PC-9 (cell line): ENCODE results near the gene KCNH6. TPM values are rescaled to one million over a fixed set of nuclear protein-coding genes. Genes with fewer than 3 reads are reported as not detected.

Source experiments
- BruUV-seq: library from RNA; stranded (reverse); fragments of 400-500 nt; replicated peaks from 2 replicates; lab custom pipeline; 2021; lab: Mats Ljungman, UMichigan
- CTCF ChIA-PET: fragments of 300-600 bp; sonication (Branson Sonifier 250); formaldehyde crosslinking; loops from one replicate; lab custom pipeline; 2022; ENCODE audit warnings: antibody characterized with exemption; lab: Charles Lee
- POLR2A ChIA-PET: fragments of 300-600 bp; sonication (Branson Sonifier 250); formaldehyde crosslinking; loops from one replicate; lab custom pipeline; 2022; ENCODE audit warnings: antibody characterized with exemption; ENCODE audit not compliant: unreplicated experiment; lab: Charles Lee
- DNase-seq, 2 experiments: peaks; one replicate each; pipeline versions ENCODE4 v3.0.0 to v3.0.0-alpha.2; 2015 to 2022; ENCODE audit warnings: mixed read lengths in 1 of 2
- H2AFZ ChIP-seq: fragments of 200-600 bp; sonication (generic); 2 replicates; pipeline ENCODE4 v1.8.1; 2017; ENCODE audit warnings: antibody characterized with exemption
- H3F3A ChIP-seq: fragments of 200-600 bp; sonication (generic); 2 replicates; pipeline ENCODE4 v1.8.1; 2017; ENCODE audit warnings: antibody characterized with exemption, mild to moderate bottlenecking, low read depth; ENCODE audit not compliant: insufficient read depth
- H3K27ac ChIP-seq: fragments of 200-600 bp; sonication (generic); 2 replicates; pipeline ENCODE4 v1.6.1; 2016; ENCODE audit warnings: mixed run types
- H3K27me3 ChIP-seq: fragments of 200-600 bp; sonication (generic); 2 replicates; pipeline ENCODE4 v1.6.1; 2016; ENCODE audit warnings: low read depth, mixed run types; ENCODE audit not compliant: insufficient read depth
- H3K36me3 ChIP-seq: fragments of 200-600 bp; sonication (generic); 2 replicates; pipeline ENCODE4 v1.6.1; 2016; ENCODE audit warnings: low read depth, mixed run types
- H3K4me1 ChIP-seq: fragments of 200-600 bp; sonication (generic); replicated peaks from 2 replicates; pipeline ENCODE4 v1.6.1; 2016; ENCODE audit warnings: mixed run types; ENCODE audit not compliant: insufficient read depth
- H3K4me2 ChIP-seq: fragments of 200-600 bp; sonication (generic); 2 replicates; pipeline ENCODE4 v1.6.1; 2017; ENCODE audit warnings: mixed run types
- H3K4me3 ChIP-seq: fragments of 200-600 bp; sonication (generic); 2 replicates; pipeline ENCODE4 v1.6.1; 2016; ENCODE audit warnings: mixed run types
- H3K79me2 ChIP-seq: fragments of 200-600 bp; sonication (generic); 2 replicates; pipeline ENCODE4 v1.6.1; 2017; ENCODE audit warnings: low read depth, mixed run types
- H3K9me2 ChIP-seq: fragments of 200-600 bp; sonication (generic); 2 replicates; pipeline ENCODE4 v1.8.1; 2017; ENCODE audit warnings: mild to moderate bottlenecking; ENCODE audit not compliant: insufficient read depth
- H3K9me3 ChIP-seq: fragments of 200-600 bp; sonication (generic); 2 replicates; pipeline ENCODE4 v1.8.1; 2016; ENCODE audit warnings: low read depth; ENCODE audit not compliant: insufficient read depth
- H4K20me1 ChIP-seq: fragments of 200-600 bp; sonication (generic); 2 replicates; pipeline ENCODE4 v1.8.1; 2017; ENCODE audit not compliant: insufficient read depth
- EZH2 ChIP-seq: fragments of 200-600 bp; sonication (generic); IDR thresholded peaks from 2 replicates; pipeline ENCODE4 v1.8.0; 2017; ENCODE audit warnings: antibody characterized with exemption, low read depth
- intact Hi-C: fragments of 100-400 bp; cut with micrococcal nuclease; formaldehyde crosslinking; loops from one replicate; pipeline ENCODE4 v1.10.0; 2022; ENCODE audit not compliant: unreplicated experiment
- total RNA-seq: library from RNA; stranded (reverse); gene quantifications from 2 replicates; pipeline ENCODE4 v1.2.3, GENCODE V29; 2021
- TF ChIP-seq, protein P1 (sequence below): fragments of 200-600 bp; sonication (generic); conservative IDR thresholded peaks from 2 replicates; pipeline ENCODE4 v1.6.1; 2017; ENCODE audit warnings: mixed run types, antibody characterized with exemption, mild to moderate bottlenecking, moderate library complexity

Gene KCNH6
- total RNA-seq, 1 experiment from 2014 or later = not detected

DNA sequence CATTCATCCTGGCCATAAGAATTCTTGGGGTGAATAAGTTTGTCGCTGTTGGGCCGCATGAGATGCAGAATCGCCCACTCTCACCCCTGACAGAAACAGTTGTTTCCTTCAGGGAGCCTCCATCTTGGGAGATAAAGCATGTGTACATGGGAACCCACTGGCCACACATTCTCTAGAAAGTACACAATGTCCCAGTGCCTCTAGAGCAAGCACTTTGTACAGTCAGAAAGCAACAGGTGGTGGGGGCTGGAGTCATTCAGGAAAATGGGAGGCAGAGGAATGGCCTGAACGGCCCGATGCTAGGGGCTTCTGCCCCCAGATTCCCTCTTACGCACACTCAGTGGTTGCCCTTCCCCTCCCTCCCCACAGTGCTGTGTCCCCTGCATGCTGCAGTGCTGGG lies 30.2 kb upstream of the KCNH6 start:
- no peaks in the 10 kb centered on the region for H3K9me3 ChIP-seq
- CTCF ChIA-PET = no interaction called here
- POLR2A ChIA-PET = no interaction called here
- H3K4me1 ChIP-seq = no peaks in the 10 kb centered on the region
- no peak overlapping the region for H3K27ac ChIP-seq
- H3K4me2 ChIP-seq = no peak overlapping the region
- no peaks in the 10 kb centered on the region for H3K36me3 ChIP-seq
- H3K9me2 ChIP-seq = no peaks in the 10 kb centered on the region
- no peak for DNase-seq
- H3F3A ChIP-seq = no peaks in the 10 kb centered on the region
- no peaks in the 10 kb centered on the region for H3K79me2 ChIP-seq
- intact Hi-C loops = no loop called here
- no peaks in the 10 kb centered on the region for H4K20me1 ChIP-seq
- no peak overlapping the region for H3K4me3 ChIP-seq
- no TSS peak for BruUV-seq
- TF ChIP-seq, protein P1, sequence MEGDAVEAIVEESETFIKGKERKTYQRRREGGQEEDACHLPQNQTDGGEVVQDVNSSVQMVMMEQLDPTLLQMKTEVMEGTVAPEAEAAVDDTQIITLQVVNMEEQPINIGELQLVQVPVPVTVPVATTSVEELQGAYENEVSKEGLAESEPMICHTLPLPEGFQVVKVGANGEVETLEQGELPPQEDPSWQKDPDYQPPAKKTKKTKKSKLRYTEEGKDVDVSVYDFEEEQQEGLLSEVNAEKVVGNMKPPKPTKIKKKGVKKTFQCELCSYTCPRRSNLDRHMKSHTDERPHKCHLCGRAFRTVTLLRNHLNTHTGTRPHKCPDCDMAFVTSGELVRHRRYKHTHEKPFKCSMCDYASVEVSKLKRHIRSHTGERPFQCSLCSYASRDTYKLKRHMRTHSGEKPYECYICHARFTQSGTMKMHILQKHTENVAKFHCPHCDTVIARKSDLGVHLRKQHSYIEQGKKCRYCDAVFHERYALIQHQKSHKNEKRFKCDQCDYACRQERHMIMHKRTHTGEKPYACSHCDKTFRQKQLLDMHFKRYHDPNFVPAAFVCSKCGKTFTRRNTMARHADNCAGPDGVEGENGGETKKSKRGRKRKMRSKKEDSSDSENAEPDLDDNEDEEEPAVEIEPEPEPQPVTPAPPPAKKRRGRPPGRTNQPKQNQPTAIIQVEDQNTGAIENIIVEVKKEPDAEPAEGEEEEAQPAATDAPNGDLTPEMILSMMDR = no peak
- no peak for TF ChIP-seq EZH2
- H3K27me3 ChIP-seq = peaks cover 69% of the 10 kb centered on the region
- no peak overlapping the region for H2AFZ ChIP-seq

DNA sequence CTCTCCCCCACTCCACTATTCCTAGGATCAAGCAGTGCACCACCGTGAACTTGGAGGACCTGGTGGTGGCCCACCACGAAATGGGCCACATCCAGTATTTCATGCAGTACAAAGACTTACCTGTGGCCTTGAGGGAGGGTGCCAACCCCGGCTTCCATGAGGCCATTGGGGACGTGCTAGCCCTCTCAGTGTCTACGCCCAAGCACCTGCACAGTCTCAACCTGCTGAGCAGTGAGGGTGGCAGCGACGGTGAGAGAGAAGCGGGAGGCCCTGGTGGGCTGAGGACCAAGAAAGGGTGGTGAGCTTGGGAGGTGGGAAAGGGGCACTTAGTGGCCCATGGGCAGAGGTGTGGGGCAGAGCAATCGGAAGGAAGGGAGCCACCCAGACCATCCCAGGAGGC lies 29.7 kb upstream of the KCNH6 start:
- no peaks in the 10 kb centered on the region for H4K20me1 ChIP-seq
- TF ChIP-seq EZH2 = no peak
- TF ChIP-seq, protein P1 = no peak
- H3K4me3 ChIP-seq = no peak overlapping the region
- no peak for DNase-seq
- H2AFZ ChIP-seq = no peak overlapping the region
- H3K27ac ChIP-seq = no peak overlapping the region
- H3K9me3 ChIP-seq = no peaks in the 10 kb centered on the region
- H3K27me3 ChIP-seq = peaks cover 68% of the 10 kb centered on the region
- H3F3A ChIP-seq = no peaks in the 10 kb centered on the region
- H3K4me2 ChIP-seq = no peak overlapping the region
- H3K79me2 ChIP-seq = no peaks in the 10 kb centered on the region
- BruUV-seq = no TSS peak
- no peaks in the 10 kb centered on the region for H3K9me2 ChIP-seq
- H3K4me1 ChIP-seq = no peaks in the 10 kb centered on the region
- POLR2A ChIA-PET = no interaction called here
- intact Hi-C loops = no loop called here
- CTCF ChIA-PET = no interaction called here
- H3K36me3 ChIP-seq = no peaks in the 10 kb centered on the region

DNA sequence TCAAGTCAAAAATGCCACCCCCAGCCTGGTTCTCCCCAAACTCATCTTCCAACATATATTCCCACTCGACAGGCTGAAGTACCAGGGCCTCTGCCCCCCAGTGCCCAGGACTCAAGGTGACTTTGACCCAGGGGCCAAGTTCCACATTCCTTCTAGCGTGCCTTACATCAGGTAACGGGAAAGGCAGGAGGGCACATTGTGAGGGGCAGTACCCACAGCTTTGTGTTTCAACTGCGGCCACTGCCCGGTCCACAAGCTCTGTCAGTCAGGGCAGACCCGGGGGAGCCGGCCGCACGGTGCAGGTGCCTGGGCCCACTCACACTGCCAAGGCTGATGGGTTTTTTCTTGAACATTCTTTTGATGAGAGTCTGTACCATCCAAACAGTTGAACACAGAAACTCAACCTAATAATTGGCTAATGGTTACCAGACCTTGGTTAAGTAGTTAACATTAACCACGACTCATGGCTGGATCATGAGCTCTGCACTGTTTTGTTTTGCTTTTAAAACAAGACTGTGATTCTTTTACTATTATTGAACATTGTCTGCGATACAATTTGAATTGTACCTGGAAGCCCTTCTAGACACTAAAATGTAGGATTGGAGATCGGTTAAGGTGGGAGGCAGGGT lies 28.7 kb upstream of the KCNH6 start:
- peaks cover 61% of the 10 kb centered on the region for H3K27me3 ChIP-seq
- no peak overlapping the region for H2AFZ ChIP-seq
- no peaks in the 10 kb centered on the region for H3F3A ChIP-seq
- BruUV-seq = no TSS peak
- no peaks in the 10 kb centered on the region for H3K9me2 ChIP-seq
- intact Hi-C loops = no loop called here
- no peak for TF ChIP-seq EZH2
- TF ChIP-seq, protein P1 = no peak
- no peak overlapping the region for H3K4me2 ChIP-seq
- H3K4me1 ChIP-seq = no peaks in the 10 kb centered on the region
- H3K27ac ChIP-seq = no peak overlapping the region
- ChIA-PET POLR2A (no interaction called here), CTCF (no interaction called here)
- H3K9me3 ChIP-seq = no peaks in the 10 kb centered on the region
- no peak for DNase-seq
- no peaks in the 10 kb centered on the region for H3K79me2 ChIP-seq
- no peaks in the 10 kb centered on the region for H3K36me3 ChIP-seq
- H4K20me1 ChIP-seq = no peaks in the 10 kb centered on the region
- no peak overlapping the region for H3K4me3 ChIP-seq
